ENCODE measurements around the gene EDDM3A.

DNA sequence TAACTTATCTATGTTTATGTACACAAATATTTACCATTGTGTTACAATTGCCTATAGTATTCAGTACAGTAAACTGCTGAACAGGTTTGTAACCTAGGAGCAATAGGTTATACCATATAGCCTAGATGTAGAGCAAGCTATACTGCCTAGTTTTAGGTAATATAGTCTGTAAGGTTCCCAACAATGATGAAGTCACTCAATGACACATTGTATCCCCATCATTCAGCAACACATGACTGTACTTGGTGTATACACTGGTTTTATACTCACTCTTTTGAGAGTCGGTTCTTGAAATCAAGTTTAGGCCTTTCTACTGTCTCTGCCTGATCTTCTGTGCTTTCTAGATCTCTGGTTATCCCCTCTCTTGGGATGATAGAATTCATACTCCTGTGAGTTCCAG, 51.5 kb downstream of the EDDM3A start:
- TF ChIP-seq, protein P1, sequence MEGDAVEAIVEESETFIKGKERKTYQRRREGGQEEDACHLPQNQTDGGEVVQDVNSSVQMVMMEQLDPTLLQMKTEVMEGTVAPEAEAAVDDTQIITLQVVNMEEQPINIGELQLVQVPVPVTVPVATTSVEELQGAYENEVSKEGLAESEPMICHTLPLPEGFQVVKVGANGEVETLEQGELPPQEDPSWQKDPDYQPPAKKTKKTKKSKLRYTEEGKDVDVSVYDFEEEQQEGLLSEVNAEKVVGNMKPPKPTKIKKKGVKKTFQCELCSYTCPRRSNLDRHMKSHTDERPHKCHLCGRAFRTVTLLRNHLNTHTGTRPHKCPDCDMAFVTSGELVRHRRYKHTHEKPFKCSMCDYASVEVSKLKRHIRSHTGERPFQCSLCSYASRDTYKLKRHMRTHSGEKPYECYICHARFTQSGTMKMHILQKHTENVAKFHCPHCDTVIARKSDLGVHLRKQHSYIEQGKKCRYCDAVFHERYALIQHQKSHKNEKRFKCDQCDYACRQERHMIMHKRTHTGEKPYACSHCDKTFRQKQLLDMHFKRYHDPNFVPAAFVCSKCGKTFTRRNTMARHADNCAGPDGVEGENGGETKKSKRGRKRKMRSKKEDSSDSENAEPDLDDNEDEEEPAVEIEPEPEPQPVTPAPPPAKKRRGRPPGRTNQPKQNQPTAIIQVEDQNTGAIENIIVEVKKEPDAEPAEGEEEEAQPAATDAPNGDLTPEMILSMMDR (IDR thresholded peaks at IDR 0.05): no peak
- TF ChIP-seq POLR2A (IDR thresholded peaks at IDR 0.05): no peak
